HG02763 (cell line): ENCODE results near the gene OR3A2.
"Not testable (repeated sequence)": the region's sequence is repeated elsewhere in the genome, so short reads cannot be mapped to it uniquely, and the experiment has no call there.

Source experiments
- ATAC-seq: cut with Tn5 transposase; IDR thresholded peaks from one replicate; pipeline ENCODE4 v1.9.1; 2021; ENCODE audit warnings: mild to moderate bottlenecking, moderate library complexity; ENCODE audit not compliant: unreplicated experiment

OR3A2 gene

GRCh38 chr17:3385869-3386816, at the start of gene OR3A2:
TSS of gene OR3A2 (minus strand) at chr17:3386308.
- no peak for ATAC-seq

- no peak for ATAC-seq
Observed at GRCh38 chr17:3433741-3434140, 47.6 kb upstream of the OR3A2 start, which contains the start of gene OR1E2. TSS of gene OR1E2 (minus strand) at chr17:3433841. CDS start at chr17:3433841, 0 bp downstream.

- ATAC-seq: not testable (repeated sequence)
Observed at GRCh38 chr17:3433215-3433614, 47.1 kb upstream of the OR3A2 start.

DNA sequence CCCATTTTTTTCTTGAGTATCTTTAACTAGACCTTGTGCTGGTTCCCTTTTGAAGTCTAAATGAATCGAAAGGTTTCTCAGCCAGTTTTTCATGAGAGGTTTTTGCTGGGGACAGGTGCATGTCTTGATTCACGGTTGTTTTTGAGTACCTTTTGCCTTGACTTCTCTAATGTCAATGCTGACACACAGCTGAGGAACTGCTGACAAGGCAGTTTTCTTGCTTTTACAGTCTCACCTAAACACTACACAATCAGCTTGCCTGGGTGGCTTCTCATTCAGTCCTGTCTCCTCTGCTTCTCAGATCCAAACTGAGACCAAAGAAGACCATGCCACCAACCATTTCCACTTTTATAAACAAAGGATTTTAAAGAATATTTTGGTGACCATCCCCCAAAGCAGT, 32.1 kb upstream of the OR3A2 start:
- ATAC-seq: no peak

DNA sequence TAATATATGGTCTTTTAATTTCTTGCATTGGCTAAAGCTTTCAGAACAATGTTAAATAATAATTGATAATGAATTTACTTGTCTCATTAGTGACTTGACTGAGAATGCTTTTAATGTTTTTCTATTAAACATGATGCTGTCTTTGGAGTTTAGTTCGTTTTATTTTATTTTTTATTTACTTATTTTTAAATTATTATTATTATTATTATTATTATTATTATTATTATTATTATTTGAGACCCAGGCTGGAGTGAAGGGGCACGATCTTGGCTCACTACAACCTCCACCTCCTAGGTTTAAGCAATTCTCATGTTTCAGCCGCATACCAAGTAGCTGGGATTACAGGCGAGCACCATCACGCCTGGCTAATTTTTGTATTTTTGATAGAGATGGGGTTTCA, 29.5 kb upstream of the OR3A2 start:
- no peak for ATAC-seq

DNA sequence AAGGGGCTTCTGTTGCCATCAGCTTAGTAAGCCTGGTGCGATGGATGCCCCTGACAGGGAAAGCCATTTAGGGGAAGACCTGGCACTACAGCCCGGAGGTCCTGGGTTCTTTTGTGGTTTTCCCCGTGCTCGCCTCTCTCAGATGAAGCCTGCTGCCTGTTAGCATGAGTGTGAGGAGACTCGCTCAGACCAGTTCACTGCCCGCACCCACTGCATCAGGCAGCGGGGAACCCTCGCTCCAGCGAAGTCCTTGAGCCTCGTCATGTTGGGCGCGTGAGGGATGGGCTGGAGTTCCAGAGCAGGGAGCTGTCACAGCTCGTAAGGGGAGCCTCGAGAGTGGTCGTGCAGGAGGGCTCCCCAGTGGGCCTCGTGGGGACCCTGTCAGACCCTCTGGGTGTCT, 26.1 kb upstream of the OR3A2 start:
- ATAC-seq: not testable (repeated sequence)

DNA sequence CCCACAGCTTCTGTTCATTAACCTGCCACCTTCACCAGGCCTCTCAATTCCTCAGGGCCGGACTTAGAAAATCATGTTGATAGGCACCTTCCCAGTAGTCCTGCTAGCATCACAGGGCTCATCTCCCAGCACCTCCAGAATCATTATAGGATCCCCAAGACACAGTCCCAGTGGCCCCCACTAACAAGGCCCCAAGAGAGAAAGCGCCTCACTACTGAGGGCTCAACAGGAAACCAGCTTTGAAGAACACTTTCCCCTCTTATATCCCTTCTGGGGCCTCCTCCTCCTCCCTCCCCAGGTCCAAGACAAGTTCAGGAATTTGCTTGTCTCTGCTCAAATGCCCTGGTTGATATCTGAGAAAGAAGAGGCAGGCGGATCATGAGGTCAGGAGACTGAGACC, 25.0 kb upstream of the OR3A2 start, which contains the start of gene OR3A3:
Gene OR3A3, plus strand, starts transcription at position 301 of the 400 bp plus-strand sequence.
- ATAC-seq: no peak

DNA sequence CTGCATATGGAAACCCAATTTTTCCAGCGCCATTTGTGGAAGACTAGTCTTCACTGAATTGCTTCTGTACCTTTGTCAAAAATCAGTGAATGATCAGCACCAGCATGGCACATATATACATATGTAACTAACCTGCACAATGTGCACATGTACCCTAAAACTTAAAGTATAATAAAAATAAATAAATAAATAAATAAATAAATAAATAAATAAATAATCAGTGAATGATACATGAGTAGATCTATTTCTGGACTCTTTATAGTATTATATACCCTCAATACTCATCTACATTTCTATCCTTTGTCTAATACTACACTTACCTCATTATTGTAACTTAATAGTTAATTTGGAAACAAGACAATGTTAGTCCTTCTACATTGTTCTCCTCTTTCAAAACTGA, 17.7 kb upstream of the OR3A2 start:
- ATAC-seq: not testable (repeated sequence)

- ATAC-seq: no peak
Observed at GRCh38 chr17:3401786-3402185, 15.7 kb upstream of the OR3A2 start.

DNA sequence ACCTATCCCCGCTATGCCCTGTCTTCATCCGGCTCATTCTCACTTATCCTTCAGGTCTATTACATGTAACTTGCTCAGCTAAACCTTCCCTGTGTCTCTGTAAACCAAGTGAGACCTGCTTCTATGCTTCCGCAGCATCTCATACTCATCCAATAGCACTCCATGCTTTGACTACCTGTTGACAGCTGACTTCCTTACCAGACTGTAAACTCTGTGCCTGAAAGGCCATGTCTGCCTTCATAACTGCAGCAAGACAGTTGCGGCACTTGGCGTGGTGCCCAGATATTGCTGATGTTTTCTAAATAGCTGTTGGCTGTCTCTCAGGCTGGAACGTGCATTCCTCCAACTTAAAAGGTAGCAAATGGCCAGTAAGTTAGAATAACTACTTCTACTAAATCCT, 13.9 kb upstream of the OR3A2 start:
- no peak for ATAC-seq

DNA sequence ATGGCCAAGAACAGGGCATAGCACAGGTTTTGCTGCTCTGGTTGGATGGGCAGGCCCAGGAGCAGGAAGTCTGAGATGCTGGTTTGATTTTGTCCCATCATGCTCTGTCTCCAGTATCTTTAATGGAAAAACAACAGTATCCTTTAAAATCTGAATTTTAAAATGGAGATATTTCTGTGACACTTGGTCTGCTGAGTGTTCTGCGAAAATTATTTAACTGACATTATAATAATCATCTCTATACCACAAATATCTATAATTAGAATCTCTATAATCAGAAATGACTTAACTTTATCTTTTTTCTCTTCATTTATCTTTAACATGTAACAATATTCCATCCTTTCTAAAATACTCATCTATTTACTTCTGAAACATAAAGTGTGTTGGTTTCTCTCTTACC, 12.2 kb upstream of the OR3A2 start, which contains the start of gene OR1E1:
Gene OR1E1, minus strand, starts transcription at position 101 of the 400 bp plus-strand sequence. Its CDS starts 0 bp downstream, at position 101.
- ATAC-seq: no peak

GRCh38 chr17:3397801-3398200, 11.7 kb upstream of the OR3A2 start:
- not testable (repeated sequence) for ATAC-seq

- ATAC-seq: no peak
Observed at GRCh38 chr17:3389791-3390190, 3.7 kb upstream of the OR3A2 start.

GRCh38 chr17:3381957-3382356, 4.2 kb downstream of the OR3A2 start:
- no peak for ATAC-seq

DNA sequence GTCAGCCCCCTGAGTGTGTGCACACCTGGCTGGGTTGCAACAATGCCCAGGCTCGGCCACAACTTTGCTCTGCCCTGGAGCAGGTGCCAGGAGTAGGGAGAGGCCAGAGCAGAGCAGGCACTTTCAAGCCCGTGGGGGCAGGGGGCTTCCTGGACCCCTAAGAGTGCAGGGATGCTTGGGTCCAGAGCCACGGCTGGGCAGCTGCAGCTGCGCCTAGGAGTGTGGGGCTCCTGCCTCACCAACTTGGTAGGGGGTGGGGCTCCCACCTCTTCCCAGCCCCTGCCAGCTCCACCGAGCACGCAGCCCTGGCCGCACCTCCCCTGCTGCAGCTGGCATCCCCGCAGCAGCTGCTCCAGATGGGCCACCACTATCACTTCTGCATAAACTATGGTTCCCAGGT, 7.8 kb downstream of the OR3A2 start:
- no peak for ATAC-seq

- not testable (repeated sequence) for ATAC-seq
Observed at GRCh38 chr17:3371167-3371566, 14.9 kb downstream of the OR3A2 start.

DNA sequence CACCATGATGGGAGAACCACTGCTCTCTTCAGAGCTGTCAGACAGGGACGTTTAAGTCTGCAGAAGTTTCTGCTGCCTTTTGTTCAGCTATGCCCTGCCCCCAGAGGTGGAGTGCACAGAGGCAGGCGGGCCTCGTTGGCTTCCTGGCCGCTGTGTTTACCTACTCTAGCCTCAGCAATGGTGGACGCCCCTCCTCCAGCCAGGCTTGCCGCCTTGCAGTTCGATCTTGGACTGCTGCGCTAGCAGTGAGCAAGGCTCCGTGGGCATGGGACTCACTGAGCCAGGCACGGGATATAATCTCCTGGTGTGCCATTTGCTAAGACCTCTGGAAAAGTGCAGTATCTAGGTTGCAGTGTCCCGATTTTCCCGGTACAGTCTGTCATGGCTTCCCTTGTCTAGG, 43.3 kb downstream of the OR3A2 start:
- ATAC-seq: not testable (repeated sequence)

DNA sequence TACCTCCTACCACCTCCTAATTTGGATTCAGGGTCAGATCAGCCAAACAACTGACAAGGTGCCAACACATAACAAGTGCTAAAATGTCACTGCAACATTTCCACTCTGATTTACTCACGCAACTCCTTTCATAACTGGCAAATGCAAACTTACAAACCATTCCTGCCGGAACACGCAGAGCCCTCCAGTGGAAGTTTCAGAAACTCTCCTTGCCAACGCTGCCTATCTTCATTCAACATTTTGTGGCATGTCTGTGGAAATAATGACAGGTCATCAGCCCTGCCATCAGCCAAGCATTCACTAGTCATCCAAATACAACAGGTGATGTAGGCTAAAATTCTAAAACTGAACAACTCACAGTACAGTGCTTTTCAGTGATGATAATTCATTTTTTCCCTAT, 50.2 kb downstream of the OR3A2 start:
- no peak for ATAC-seq

DNA sequence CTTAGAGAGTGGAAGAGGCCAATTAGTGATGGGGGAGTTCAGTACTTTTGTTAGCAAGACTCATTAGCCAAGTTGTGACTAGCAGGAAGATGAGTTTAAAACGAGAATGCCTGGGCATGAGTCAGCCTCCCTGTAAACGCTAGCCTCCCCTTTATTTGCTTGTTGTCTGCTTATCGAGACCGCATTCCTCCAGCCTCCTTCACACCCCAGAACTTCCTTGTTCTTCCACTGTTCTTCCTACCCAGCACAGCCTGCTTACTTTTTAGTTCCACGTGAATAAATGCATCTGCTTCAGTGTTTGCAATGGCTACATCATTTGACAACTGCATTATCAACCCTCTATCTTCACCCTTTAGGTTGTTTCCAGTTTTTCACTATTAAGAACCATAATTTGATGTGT, 67.8 kb downstream of the OR3A2 start:
- no peak for ATAC-seq

DNA sequence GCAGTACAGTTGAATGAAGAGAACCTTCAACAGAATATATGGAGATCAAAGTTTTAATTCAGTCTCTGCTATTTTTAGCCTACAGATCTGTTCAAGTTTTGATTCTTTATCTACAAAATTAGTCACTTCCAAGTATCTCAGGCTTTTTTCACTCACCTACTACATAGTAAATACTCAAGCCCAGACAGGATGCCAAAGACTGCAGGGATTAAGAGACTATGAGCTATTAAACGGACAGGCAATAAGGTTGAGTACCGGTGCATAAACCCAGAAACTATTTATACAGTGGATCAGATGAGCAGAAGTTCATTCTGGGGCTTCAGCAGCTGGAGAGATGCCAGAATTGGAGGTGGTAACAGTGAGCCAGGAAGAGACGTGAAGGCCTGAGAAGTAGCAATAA, 69.3 kb downstream of the OR3A2 start:
- no peak for ATAC-seq

- no peak for ATAC-seq
Observed at GRCh38 chr17:3308603-3309002, 77.5 kb downstream of the OR3A2 start.

DNA sequence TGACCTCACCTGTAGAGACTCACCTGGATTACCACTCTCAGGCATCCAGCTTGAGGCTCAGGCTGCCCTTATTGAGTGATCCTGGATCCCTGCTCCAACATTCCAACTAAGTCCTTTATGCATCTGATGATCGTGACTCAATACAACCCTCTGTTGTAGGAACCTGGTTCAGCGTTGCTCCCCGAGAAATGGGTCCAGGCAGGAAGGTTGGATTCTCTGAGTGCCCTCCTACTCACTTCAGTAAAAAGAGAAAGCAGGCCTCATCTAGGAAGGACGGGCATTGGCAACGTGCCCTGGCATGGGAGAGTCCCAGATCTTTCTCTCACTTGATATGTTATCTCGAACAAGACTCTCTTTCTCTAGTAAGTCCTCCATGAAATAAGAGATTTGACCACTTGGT, 87.8 kb downstream of the OR3A2 start, which contains the start of gene OR3A1:
Gene OR3A1, minus strand, starts transcription at position 101 of the 400 bp plus-strand sequence. CDS start 5,778 bp downstream, outside the sequence.
- ATAC-seq: no peak
